Measurements from ENCODE around the gene ZACN.
A peak's percentile ranks its signal among the peaks of the same experiment; 100 is the strongest.
"Not testable (repeated sequence)": the region's sequence is repeated elsewhere in the genome, so short reads cannot be mapped to it uniquely, and the experiment has no call there.

Gene ZACN

DNA sequence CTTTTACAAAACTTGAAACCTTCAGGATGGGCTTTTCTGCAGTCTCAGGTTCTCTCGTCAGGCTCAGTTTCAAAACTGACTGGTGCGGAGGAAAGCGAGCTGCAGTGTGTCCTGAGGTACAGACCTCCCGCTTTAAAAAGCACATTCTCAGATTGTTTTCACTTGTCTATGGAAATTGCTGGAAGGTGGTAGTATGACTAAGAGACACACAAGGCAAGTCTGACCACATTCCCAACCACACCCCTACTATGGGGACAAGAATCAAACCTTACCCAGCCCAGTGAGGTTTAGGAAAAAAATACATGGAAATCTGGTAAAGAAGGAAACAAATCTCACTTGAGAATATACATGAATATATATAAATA lies 24.9 kb upstream of the ZACN start:
- no peak for DNase-seq

DNA sequence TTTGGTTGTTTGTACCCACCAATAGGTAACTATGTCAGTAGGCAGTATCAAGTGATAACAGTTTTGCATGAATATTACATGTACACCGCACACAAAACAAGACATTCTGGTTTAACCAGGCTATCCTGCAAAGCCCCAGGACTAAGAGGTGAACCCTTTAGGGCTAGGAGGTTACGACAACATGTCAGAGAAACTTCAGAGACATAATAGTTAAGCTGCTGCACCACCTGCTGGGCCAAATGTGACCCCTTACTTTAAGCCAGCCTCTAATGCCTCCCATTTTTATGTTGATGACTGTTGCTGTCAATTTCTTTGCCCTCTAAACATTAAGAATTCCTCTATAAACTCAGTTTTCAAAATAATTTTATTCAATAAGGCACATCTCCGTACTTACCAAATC lies 22.1 kb upstream of the ZACN start:
- DNase-seq, result no peak

DNA sequence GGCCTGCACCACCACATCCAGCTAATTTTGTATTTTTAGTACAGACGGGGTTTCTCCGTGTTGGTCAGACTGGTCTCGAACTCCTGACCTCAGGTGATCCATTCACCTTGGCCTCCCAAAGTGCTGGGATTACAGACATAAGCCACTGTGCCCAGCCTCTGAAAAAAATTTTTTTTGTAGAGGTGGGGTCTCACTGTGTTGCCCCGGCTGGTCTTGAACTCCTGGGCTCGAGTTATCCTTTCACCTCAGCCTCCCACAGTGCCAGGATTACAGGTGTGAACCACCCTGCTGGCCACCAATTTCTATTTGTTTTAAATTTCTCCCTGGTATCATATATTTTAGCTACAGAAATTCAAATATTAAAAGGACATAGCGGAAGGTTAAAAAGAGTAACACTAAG lies 20.7 kb upstream of the ZACN start:
- not testable (repeated sequence) for DNase-seq

DNA sequence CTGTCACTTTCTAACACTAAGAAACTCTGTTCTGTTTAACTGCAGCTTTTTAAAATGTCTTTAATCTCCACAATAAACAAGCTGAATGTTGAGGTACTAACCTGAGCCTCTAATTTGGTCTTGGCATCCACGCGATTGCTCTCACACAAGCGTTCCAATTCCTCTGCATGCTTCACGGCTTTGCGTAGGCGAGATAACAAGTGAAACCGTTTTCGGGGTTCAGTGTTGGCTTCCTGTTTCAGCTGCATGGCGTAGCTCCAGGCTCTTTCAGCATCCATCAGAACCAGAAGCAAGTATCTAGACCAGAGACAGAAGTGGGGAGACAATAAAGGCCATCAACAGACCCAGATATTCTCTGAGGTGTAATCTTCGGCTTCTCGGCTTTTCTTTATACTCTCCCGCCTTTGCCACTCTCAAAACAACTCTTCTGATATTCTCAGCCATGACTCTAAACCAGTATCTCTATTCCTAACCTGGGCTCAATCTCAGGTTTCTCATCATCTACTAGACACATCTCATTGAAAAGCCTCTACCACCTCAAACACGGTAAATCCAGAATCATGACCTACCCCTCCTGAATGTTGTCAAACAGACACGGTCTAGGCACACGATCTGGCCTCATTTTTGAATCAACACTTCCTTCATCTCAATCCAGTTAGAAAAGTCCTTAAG lies 15.0 kb upstream of the ZACN start:
- DNase-seq, result peak in 1 of 2 donors; percentile 54

DNA sequence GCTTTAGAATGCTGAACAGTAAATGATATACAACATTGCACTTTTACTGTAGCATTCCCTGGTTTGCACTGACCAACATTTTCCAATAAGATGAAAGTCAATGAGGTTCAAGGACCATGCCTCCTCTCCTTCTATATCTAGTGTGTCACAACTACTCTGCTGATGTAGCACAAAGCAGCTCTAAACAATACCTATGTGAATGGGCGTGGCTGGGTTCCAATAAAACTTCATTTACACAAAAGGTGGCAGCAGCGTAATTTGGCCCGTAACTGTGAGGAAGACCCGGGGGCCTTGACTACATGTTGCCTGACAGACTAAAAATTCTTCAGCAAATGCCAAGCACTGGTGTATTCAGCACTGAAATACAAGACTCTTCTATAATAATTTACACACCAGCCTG lies 13.2 kb upstream of the ZACN start:
- no peak for DNase-seq

DNA sequence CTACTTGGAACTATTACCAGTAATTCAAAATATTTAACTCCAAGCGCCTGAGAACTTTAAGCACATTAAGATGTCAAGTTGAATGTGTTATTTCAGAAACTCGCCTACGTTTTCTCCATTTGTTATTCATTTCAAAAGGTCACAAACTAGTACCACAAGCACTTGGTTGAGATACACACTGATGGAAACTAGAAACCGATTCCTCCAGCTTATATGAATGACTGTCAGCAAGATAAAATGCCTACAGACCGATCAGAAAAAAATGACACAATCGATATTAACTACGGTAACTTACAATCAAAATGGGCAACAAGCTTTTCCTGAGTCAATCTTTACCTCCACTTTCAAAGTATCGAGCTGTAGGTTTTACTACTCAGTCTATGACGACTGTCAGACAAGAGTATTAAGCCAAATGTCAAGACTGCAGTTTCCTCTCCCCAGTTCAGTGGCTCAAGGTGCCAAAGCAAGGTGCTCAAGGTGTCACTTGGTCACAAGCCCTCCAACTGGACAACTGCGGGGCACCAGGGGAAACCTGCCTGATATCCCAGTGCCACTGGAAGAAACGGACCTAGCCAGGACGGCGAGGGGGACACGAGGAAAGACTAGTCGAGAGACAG lies 7.3 kb upstream of the ZACN start:
- DNase-seq, result no peak

DNA sequence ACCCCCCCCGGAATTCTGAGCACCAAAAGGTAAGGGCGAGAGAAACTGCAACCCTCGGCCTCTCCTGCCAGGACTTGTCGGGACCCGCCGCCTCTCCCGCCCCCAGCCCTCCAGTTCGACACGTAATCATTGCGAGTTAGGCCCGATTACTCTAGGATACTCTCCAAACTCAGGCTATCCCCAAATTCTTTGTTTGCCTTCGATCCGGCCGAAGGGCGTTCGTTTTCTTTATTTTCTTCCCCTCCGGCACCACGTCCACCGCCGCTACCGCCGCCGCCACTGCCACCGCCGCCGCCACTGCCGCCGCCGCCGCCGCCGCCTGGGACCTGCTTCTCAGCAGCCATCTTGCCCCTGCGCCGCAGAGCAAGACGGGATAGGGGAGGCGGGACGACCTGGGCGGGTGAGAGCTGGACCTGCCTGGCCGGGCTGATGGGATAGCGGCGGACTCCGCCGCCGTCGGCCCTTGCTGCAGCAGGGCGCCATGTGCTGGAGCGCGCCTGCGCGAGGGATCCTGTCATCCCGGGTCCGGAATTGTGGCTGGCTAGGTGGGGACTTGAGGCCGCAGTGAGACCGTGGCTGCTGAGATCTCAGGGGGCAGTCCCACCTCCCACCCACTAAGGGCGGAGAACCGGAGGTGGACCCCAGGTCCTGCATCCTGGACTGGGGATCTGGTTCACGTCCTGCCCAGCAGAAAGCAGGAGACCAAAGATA lies 6.7 kb upstream of the ZACN start, which contains the start of gene SRP68:
Gene SRP68, minus strand, starts transcription at position 370 of the 711 bp plus-strand sequence. Its CDS starts 26 bp downstream, at position 344.
- peak; percentile 86 to 87 for DNase-seq

DNA sequence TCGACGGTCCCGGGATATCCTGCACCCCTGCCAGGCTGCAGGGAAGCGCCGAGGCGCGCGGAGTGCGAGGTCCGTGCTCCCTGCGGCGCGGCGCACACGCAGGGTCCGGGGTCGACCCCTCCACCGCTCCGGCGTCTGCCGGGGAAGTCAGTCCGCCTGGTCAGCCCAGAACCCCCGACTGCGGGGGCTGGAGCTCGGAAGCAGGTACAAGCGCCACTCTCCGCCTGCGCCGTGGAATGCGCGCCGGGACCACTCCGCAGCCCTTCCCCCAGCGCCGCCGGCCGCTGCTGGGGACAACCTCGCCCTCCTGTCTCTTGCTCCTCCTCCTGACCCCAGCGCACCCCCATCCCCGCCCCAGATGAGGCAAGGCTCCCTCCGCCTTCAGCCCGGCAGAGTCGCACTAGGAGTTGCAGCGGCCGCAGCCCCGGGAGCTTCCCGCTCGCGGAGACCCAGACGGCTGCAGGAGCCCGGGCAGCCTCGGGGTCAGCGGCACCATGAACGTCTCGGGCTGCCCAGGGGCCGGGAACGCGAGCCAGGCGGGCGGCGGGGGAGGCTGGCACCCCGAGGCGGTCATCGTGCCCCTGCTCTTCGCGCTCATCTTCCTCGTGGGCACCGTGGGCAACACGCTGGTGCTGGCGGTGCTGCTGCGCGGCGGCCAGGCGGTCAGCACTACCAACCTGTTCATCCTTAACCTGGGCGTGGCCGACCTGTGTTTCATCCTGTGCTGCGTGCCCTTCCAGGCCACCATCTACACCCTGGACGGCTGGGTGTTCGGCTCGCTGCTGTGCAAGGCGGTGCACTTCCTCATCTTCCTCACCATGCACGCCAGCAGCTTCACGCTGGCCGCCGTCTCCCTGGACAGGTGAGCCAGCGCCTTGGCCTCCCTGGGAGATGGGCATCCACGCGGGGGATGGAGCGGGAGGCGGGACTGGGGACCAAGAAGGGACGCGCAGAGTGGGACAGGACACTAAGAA lies 4.3 kb upstream of the ZACN start, which contains the start of gene GALR2:
Gene GALR2, plus strand, starts transcription at position 392 of the 974 bp plus-strand sequence. Its CDS starts 103 bp downstream, at position 495.
- DNase-seq, result no peak

DNA sequence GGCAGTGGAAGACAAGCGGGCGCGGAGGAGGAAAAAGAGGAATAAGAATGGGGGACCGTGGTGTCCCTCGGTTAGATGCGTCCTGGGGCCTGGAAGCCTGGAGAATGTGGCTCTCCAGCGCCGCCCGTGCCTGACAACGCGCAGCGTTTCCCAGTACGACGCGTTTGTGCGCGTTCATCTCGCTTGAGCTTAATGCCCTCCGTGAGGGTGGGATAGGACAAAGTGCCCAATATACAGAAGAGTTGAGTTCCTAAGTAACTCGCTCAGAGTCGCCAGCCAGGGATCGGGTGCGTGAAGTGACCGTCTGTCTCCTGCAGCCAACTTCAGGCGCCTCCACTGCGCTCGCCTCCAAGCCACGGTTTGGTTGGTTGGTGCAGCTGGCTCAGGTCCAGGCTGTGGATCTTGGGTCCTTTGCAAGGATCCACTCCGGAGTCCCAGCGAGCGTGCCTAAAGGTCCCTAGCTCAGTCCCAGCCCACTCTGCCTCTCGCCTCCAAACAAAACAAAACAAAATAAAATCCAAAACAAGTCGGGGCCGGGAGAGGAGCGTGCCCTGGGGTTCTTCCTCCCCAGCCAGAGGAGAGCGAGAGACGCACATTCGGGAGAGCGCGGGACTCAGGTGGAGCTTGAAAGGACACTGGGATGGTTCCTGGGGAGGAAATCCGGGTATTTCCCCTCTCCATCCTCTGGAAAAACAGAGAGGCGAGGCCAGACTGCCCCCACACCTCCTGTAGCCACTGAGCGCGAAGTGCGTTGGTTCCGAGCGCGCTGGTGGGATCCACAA lies 3.4 kb upstream of the ZACN start:
- DNase-seq, result no peak

DNA sequence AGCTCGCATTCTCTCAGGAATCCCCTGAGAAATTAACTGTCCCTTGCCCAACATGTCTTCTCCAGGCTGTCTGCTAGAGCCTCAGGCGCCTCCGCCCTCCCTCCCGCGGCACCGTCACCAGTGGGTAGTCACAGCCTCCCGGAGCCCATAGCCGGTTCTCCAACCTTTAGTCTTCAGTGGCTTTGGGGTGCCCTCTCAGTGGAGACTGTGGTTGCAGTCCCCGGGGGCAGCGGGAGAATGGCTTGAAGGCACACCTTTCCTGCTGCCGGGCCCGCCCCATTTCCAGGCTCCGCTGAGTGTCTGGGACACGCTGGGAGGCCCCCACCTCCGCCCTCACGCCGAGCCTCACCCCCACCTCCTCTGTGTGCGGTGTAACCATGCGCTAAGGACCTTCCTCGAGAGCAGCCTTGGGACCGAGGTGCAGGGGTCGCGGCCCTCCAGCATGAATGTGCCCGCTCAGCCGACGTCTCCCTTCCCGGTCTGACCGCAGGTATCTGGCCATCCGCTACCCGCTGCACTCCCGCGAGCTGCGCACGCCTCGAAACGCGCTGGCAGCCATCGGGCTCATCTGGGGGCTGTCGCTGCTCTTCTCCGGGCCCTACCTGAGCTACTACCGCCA lies 2.7 kb upstream of the ZACN start:
- DNase-seq, result no peak

DNA sequence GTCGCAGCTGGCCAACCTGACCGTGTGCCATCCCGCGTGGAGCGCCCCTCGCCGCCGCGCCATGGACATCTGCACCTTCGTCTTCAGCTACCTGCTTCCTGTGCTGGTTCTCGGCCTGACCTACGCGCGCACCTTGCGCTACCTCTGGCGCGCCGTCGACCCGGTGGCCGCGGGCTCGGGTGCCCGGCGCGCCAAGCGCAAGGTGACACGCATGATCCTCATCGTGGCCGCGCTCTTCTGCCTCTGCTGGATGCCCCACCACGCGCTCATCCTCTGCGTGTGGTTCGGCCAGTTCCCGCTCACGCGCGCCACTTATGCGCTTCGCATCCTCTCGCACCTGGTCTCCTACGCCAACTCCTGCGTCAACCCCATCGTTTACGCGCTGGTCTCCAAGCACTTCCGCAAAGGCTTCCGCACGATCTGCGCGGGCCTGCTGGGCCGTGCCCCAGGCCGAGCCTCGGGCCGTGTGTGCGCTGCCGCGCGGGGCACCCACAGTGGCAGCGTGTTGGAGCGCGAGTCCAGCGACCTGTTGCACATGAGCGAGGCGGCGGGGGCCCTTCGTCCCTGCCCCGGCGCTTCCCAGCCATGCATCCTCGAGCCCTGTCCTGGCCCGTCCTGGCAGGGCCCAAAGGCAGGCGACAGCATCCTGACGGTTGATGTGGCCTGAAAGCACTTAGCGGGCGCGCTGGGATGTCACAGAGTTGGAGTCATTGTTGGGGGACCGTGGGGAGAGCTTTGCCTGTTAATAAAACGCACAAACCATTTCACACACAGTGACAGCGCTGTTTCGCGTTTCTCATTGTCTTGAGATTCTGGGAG lies 2.0 kb upstream of the ZACN start:
- peak; percentile 50 to 70 for DNase-seq

DNA sequence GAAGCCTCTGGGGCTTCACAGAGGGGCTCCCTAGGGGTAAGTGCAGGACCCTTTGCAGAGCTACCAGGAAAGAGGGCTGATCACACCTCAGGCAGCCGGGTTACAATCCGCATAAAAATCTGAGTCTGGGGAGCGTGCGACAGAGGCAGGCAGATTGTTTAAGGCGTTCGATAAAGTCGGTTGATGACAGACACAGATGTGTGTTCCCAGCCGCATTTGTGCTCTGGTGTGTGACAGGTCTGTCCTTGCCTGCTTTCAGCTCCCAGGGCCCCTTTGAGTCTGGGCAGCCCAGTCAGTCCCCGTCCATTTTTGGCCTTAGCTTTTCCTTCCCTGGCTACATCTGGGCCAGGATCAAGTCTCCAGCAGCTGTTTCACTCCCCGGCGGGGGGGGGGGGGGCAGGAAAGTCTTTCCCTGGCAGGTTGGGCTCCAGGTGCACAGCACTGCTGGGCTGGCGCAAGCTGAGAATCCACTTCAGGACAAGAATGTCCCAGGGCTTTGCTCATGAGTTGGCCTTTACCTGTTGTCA lies 1.3 kb upstream of the ZACN start:
- DNase-seq, result no peak

DNA sequence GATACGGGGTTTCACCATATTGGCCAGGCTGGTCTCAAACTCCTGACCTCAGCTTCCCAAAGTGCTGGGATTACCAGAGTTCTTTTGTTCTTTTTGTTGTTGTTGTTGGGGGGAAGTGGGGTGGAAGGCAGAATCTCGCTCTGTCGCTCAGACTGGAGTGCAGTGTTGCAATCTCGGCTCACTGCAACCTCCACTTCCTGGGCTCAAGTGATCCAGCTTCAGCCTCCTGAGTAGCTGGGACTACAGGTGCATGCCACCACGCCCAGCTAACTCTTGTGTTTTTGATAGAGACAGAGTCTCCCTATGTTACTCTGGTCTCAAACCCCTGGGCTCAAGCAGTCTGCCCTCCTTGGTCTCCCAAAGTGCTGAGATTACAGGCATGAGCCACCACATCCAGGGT lies 612 bp upstream of the ZACN start:
- DNase-seq, result not testable (repeated sequence)

DNA sequence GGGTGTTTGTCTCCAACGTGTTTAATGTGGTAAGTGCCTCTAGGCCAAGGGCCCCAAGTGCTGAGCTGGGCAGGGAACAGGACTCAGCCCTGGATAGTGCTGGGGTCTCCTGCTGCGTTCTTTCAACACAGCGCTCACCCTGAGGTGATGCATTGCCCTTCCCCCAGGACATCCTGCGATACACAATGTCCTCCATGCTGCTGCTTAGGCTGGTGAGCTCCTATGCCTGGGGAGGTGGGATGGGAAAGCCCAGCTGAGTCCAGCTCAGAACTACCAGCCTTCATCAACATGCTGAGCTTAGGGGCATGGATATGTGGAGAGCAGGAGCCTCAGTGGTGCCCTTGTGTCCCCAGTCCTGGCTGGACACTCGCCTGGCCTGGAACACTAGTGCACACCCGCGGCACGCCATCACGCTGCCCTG lies 563 bp downstream of the ZACN start:
- no peak for DNase-seq

DNA sequence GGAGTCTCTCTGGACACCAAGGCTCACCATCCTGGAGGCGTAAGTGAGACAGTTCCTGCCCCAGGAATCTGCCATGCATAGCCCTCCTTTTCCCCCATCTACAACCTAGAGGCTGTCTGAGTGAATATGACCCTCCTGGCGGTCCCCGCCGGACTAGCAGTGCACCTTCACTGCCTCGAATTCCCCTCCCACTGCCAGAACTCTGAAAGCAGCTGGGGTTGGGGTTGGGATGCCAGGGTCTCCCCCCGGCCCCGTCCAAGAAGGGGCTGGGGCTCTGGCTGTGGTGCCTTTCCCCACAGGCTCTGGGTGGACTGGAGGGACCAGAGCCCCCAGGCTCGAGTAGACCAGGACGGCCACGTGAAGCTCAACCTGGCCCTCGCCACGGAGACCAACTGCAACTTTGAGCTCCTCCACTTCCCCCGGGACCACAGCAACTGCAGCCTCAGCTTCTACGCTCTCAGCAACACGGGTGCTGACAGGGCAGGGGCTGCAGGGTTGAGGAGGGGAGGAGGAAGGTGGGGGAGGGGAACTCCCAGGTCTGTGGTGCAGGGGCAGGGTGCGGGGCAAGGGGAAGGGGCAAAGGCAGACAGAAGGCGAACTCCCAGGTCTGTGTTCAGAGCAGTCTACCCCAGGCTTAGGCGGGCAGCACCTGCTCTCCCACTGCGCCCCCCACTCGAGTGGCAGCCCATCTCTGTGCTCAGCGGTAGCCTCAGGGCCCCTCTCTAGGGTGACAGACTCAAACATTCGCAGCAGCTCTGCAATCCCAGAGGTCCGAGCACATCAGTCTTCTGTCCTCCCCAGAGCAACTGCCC lies 1.2 kb downstream of the ZACN start:
- DNase-seq, result no peak

DNA sequence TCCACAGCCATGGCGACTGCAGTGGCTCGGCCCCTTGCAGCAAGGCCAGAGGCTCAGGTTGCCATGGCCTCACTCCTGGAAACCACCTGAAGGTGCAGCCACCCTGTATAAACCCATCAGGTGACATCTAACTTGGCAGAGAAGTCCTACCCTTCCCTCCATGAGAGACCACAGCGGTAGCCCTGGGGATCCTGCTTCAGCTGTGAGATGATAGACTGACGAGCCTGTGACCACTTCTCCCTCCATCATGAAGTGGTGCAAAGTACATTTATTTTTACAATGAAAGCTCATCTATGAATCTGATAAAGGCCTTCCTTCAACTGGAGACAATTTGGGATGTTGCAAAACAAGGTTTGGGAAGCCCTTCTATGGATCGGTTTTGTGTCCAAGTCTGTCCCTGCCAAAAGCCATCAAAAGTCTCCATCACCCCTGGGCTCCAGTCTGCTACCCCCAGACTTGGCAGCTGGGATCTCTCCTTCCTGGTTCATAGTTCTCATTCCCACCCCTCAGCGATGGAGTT lies 1.8 kb downstream of the ZACN start:
- DNase-seq, result no peak

DNA sequence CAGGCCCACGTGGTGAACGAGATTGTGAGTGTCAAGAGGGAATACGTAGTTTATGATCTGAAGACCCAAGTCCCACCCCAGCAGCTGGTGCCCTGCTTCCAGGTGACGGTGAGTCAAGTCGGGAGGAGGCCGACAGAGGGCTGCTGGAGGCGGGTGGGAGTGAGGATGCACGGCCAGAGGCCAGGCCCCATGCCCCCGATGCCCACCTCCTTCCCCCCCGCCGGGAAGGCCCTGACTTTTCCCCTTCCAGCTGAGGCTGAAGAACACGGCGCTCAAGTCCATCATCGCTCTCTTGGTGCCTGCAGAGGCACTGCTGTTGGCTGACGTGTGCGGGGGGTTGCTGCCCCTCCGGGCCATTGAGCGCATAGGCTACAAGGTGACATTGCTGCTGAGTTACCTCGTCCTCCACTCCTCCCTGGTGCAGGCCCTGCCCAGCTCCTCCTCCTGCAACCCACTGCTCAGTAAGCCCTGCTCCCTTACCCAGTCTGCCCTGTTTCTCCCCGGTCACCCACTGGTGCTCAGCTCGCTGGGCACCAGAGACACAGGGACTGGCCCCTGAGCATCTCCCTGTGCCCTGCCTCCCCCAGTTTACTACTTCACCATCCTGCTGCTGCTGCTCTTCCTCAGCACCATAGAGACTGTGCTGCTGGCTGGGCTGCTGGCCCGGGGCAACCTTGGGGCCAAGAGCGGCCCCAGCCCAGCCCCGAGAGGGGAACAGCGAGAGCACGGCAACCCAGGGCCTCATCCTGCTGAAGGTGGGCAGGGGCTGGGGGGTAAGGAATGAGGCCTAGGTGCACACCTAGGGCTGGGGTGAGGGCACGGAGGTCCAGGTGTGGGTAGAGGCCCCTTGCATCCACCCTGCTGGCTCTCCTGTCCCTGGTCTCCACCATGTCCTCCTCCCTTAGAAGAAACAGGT lies 2.6 kb downstream of the ZACN start:
- DNase-seq, result no peak

All from CD4-positive, alpha-beta T cell treated with Interleukin-4 for 1 hour (primary cell).